HG03457 (cell line): ENCODE data around the gene MPP1.
"Not testable (repeated sequence)": the region's sequence is repeated elsewhere in the genome, so short reads cannot be mapped to it uniquely, and the experiment has no call there.

Source experiments
- ATAC-seq: cut with Tn5 transposase; IDR thresholded peaks from one replicate; pipeline ENCODE4 v1.9.1; 2021; ENCODE audit warnings: moderate number of reproducible peaks; ENCODE audit not compliant: unreplicated experiment

Gene MPP1

DNA sequence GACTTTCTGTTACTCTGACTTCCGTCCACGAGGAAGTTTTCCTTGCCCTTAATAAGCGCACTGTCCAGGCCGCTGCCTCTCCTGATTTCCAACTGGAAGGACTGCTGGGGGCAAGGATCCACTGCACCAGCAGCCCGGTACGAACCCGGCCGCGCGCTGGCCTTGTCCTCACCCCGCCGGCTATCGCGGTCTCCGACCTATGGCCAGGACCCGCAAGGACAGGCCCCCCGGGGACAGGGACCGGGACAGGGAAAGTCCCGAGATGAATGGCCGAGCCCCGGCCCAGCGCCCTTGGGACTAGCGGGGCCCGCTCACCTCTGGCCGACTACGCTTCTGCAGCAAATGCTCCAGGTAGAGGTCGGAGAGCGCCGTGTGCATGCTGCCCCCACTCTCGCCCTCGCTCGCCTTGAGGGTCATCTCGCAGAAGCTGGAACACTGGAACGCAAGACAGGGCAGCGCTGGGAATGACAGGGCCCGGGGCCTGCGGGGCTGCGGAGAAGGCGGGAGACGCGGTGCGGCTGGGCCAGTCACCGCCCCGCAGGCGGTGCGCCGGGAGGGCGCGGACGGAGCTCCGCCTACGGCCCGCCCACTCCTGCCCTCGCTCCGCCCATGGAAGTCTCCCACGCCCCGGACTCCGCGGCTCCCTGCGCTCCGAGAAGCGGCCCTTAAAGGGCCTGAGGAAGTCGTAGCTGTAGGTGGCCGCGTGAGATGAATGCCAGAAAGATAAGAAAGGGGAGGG lies at the start of gene MPP1:
TSS of gene MPP1 (minus strand) at position 529 of the 739 bp plus-strand sequence. CDS start at position 417, 112 bp downstream.
- ATAC-seq = peak; percentile 81

DNA sequence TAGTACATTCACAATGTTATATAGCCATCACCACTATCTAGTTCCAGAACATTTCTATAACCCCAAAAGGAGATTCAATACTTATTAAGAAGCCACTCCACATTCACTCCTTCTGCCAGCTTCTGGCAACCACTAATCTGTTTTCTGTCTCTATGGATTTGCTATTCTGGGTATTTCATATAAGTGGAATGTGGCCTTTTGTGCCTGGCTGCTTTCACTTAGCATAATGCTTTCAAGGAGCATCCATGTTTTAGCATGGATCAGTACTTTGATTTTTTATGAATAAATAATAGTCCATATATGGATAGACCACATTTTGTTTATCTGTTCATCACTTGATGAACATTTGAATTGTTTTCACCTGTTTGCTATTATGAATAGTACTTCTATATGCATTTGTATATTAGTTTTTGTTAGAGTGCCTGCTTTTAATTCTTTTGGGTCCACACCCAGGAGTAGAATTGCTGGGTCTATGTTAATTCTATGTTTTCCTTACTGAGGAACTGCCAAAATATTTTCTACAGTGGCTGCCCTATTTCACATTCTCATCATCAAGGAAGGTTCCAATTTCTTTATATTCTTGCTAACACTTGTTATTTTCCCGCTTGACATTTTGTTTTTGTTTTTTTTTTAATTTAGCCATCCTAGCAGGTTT lies 45.8 kb upstream of the MPP1 start:
- no peak for ATAC-seq

DNA sequence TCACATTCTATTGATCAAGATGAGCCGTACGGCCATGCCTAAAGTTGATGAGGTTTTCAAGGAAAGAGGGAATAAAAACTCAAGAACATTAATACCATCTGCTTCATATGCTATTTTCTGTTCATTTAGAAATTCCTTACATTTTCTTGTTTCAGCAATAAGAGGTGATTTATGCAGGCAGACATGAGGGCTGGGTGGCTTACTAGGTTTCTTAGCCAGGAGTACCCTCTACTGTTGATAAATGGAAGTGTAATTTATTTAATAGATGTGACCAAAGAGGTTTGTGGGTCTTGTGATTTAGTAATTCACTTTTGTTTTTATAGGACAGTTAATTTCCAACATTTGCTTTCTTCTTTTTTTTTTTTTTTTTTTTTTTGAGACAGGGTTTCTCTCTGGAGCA lies 35.6 kb upstream of the MPP1 start:
- ATAC-seq = no peak

DNA sequence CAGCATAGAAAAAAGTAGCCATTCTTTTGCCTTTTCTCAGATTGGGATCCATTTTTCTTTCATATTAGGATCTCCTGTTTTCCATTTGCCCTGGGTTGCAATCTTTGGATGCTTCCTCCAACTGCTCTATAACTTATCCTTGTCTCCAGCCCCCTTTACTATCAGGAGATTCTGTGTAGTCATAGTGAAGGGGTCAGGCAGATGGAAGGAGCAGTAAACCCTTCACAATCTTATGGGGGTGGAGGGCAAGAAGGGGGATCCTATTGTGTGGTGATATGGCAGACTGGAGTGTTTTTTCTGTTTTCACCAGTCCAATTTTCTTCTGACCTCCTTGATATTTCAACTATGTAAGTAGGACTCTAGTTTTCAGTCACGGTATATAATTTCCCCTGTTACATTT lies 30.9 kb upstream of the MPP1 start:
- no peak for ATAC-seq

DNA sequence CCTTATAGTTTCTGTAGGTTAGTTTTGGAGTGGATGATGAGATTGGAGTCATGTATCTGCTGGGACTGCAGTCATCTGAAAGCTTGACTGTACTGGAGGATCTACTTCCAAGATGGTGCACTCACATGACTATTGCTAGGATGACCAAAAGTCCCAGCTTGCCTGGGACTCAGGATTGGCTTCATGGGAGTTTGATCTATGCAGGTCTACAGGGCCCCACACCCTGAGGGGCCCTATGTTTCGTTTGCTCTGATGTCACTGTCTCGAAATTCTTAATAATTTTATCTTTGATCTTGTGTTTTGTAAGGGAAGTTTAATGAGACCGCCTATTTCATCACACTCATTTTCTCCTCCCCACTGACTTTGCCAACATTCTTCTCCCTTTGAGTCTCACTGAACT lies 29.3 kb upstream of the MPP1 start, which contains the start of gene SMIM9:
TSS of gene SMIM9 (minus strand) at position 101 of the 400 bp plus-strand sequence. CDS start 3,806 bp downstream, outside the sequence.
- no peak for ATAC-seq

DNA sequence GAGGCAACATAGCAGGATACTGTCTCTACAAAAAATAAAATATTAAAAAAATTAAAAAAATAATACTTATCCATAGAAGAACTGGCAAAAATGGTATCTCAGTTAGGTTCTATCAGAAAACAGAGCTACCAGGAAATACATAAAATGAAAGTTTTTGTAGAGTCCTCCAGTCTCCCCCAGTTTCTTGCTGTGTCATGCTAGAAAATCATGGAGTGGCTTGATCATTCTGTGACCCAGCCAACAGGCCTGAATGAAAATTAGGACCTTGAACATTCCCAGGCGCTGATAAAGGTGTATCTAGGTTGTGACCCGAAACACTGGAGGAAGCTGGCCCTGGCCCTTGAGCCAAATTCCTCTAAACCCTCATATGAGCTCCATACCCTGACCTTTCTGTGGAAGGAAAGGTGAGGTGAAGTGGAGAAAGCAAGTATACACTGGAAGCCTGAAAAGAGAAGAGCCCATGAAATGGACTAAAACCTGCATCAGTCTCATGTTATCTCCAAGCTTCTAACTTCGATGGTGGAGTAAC lies 28.5 kb upstream of the MPP1 start:
- no peak for ATAC-seq

DNA sequence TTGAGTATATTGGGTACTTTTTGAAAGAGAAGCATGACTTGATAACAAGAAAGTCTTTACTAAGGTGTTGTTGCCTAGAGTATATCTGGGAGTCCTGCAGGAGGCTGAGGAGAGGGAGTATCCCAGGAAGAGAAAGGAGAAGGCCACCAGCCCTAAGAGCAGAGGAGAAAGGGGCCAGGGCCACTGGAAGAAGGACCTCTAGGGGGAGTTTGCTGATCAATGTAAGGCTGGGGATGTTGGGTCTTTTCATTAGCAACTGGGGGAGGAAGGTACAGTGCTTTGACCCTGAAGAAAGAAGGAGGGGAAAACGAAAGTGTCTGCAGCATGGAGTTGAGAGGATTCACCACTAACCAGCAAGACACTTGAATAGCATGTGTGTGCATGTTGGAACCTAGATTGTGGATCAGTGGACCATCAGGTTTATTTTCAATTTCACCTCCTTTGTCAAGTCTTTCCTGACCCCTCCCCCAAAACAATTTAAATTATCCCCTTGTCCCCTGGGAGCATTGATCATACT lies 24.7 kb upstream of the MPP1 start:
- ATAC-seq = no peak

DNA sequence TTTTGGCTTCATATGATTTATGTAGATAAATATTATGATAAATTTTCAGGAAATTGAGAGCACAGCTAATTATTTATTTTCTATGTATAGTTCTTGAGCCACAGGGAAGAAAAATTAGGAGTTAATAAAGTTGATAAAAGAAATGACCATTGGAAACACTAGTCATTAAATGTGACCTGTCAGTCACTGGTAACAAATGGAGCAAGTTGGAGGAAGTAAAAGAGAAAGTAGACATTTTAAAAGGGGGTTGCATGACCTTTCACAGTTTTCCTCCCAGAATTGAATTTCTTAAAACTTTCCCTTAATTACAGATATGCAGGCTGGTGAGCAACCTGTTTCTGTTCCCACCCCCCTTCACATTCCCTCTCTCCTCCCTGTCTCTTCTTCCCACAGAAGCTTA lies 23.8 kb upstream of the MPP1 start:
- no peak for ATAC-seq

DNA sequence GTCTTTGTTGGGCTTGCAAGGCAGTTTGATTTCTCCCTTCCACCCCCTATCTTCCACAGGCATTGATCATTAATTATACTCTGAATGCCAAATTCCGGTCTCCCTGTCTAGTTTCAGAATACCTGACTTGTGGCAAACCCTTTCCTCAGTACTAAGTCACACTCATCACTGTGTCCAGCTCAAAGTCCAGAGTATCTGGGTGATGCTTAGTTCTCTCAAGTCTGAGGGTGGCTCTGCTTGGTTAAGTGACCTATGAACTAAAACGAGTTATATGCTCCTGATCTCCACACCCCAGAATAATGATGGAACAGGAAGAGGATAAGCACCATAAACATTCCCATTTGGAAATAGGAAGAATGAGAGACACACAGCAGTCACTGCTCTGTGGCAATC lies 22.7 kb upstream of the MPP1 start:
- no peak for ATAC-seq

DNA sequence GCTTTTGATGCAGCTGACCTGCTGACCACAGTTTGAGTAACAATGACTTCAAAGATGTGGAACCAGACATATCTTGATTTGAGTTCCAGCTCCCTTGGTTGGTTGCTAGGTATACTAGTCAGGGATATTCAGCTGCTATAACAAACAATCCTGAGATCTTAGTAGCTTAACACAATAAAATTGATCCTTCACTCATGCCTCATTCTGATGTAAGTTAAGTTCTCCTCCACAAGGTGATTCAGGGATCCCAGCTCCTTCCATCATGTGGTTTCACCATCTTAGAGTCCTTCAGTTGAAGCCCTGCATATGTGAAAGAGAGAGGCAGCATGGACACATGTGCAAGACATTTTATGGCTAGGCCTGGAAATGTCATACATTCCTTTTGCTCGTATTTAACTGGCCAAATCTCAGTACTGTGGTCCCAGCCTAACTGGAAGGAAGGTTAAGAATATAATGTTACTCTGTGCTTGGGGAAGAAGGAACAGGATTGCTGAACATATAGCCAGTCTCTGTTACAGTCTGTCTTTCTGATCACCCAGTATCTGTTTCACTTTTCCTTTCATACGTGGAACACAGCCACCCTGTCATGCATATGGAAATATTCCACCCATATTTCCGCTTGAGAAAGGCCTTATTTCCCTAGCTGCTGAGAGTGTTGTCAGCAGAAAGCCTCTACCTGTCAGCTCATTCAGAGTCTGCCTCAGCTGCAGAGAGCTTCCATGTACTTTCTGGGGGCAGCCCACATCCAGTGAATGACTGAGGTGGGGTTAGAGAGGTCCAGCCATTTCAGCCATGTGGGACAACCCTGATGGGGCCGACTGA lies 22.1 kb upstream of the MPP1 start:
- ATAC-seq = no peak

DNA sequence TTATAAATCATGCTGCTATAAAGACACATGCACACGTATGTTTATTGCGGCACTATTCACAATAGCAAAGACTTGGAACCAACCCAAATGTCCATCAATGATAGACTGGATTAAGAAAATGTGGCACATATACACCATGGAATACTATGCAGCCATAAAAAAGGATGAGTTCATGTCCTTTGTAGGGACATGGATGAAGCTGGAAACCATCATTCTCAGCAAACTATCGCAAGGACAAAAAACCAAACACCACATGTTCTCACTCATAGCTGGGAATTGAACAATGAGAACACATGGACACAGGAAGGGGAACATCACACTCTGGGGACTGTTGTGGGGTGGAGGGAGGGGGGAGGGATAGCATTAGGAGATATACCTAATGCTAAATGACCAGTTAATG lies 20.3 kb upstream of the MPP1 start:
- ATAC-seq = not testable (repeated sequence)

DNA sequence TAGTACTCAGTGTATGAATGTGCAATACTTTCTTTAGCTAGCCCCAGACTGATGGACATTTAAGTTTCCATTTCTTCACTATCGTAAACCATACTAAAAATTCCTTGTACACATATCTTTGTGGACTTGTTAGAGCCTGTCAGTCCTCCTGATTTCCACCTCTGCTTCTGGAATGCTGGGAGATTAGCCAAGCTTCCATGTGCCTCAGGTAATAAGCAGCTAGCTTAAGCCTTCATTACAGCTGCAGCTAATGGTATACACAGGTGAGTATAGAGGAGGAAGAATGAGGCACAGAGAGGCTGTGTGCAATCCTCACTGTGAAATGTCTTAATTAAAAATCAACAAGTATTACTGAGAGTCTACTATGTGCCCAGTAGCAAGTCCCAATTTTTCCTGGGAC lies 19.4 kb upstream of the MPP1 start:
- no peak for ATAC-seq

DNA sequence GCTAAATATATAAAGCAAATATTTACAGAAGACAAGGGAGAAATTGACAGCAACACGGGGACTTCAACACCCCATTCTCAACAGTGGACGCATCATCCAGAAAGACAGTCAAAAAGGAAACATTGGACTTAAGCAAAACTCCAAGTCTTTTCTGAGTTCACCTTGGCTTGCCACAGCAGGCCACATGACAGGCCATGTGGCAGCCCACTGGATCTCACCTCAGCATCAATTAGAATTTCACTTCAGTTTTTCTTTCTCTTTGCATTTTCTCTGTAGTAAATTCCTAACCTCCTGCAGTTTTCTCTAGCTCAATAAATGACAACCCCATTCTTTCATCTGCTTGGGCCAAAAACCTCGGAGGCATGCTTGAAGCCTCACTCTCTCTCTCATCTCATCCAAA lies 16.7 kb upstream of the MPP1 start:
- ATAC-seq = no peak

DNA sequence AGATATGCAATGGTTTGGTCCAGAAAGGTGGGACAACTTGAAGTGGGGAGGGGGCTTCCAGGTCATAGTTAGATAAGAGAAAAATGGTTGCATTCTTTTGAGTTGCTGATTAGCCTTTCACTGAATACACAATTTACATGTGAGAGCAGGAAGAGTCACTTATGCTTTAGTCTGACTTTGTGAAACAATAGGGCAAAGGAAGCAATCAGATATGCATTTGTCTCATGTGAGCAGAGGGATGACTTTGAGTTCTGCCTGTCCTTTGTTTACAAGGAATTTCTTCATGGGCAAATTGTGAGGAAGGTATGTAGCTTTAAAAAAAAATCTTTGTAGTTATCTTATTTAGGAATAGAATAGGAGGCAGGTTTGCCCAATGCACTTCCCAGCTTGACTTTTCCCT lies 16.2 kb upstream of the MPP1 start:
- no peak for ATAC-seq

DNA sequence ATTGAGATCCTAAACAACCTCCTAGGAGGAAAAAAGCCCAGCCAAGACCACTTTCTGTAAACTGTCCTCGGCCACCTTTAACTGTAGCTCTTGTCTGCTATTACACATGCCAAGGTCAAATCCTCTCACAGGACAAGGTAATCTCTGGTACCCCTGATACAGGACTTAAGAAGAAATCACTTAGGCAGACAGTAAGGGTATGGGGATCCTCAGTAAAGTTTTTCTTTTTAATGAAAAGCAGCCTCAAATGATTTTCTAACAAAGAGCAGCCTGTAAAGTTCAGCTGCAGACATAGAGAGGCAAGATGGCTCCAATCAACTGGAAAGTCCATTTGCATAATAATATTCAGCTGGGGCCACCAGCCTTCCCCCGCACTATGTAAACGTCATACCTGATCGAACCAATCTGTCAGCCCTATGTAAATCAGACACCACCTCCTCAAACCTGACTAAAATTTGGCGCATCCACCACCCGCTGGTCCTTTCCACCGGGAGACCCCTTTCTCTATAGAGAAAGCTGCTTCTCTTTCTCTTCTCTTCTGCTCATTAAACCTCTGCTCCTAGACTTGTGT lies 14.6 kb upstream of the MPP1 start:
- no peak for ATAC-seq

DNA sequence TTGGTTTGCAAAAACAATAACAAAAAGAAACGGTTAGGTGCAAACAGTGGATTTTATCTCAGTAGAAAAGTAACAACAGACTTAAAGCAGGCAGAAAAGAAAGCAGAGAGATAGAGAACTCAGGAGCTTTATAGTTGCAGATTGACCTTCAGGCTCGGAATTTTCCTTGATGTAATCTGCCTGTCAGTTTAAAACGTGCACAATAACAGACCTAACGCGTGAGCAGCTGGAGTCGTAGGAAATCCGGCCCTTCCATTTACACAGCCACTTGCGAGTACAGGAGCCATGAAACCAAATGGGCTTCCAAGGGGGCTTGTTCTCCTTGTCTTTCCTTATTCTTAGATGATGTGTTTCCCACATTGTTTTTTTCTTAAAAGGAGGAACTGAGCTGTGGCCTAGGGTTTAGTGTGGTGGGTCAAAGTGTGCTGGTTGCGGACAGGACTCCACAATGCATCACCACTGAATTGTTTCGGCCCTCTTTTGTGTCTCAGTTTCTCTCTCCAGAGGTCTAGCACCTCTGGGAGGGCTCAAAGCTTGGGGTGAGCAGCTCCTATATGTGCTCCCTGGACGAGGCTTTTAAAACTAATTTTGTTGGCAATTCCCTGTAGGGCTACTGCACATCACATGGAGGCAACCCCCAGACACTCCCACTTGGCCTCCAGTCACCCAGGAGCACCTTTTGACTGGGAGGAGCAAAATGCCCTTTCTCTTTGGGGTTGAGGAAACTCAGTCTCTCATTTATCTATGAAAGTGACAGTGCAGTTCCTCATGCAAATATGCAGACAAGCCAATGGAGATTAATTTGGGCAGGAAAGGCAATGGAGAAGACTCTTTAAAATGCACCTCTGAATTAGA lies 13.9 kb upstream of the MPP1 start:
- no peak for ATAC-seq

DNA sequence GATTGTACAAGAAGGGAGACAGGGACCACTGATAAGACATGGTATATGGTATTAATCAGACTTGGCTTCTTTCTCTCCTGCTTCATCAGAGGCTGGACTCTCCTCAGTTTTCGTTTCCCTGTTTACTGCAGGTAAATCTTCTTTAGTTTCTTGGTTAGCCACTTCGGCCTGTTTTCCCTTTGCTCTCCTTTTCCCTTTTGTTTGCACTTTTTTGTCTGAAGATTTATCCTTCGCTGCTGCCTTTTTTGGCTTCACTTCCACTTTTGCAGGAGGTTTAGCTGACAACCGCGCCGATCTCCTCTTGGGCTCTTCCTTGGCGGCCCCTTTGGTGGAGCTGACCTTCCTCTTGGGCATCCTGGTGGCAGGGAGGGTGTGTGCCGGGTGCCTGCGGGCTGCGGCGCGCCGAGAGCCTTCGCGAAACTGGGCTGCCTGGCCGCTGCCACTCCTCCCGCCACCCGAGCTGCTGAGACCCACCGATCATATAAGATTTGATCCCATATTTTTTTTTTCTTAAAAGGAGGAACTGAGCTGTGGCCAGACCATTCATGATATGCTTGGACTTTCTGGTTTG lies 11.8 kb upstream of the MPP1 start:
- not testable (repeated sequence) for ATAC-seq

DNA sequence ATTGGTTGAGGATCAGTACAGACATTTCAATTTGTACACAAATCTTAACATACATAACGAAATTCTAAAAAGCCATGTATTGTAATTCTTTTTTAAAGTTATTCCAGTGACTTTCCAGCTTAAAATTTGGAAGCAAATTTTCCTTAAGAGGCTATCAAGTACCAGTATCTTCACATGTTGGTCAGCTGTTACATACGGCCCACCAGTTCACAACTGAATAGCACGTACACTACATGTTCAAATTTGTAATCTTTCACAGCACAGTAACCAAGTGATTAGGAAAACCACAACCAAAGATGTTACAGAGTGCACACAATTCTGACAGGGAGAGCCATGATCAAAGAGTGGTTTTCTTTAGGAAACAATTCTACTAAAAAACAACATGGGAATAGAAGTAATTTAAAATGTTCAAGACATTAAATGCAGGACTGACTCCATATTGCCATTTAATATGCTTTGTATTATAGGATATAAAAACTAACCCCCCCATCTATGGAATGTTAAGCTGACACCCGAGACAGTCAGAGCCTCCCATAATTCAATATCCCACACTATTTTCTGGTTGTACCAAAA lies 11.1 kb upstream of the MPP1 start:
- not testable (repeated sequence) for ATAC-seq

DNA sequence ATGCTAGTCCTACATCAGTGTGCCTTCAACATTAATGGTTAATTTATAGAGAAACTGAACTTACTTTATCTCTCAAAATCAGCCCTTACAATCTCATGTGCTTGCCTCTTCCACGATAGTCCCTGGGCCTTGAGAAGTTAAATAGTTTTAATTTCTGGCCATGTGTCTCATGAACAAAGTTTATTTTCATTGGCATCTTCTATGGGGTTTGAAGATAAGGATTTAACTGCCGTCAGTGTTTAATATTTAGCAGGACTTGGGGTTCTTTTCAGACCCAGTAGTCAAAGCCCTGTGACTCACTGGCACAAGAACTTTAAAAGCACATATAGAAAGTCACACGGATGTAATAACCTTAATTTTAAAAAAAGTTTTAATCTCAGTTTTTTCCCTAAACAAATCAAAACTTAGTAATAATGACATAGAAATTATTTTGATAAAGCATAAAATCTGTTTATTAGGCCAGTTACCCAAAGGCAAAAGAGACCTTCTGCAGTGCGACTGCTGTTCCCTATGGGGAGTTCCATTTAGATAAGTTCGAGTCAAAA lies 10.1 kb upstream of the MPP1 start:
- no peak for ATAC-seq
